Measurements from ENCODE around the gene LMF1. TPM values are rescaled to one million over a fixed set of nuclear protein-coding genes. Genes with fewer than 3 reads are reported as not detected.

The LMF1 gene
- total RNA-seq, 1 donor from 2014 or later: 26.2 TPM

DNA sequence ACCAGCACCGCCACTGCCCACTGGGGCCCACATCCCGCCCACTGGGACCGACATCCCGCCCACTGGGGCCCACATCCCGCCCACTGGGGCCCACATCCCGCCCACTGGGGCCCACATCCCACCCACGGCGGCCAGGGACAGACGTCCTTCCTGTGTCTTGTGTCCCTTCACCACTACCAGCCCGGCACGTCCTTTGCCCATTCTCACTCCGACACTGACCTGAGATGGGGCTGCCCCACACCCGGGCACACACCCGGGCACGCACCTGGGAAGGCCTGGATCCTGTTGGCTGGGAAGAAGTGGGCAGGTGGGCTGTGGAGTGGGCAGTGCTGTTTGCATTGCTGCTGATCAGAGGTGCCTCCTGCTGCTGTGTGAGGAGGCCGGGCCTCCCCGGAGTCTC is 141.9 kb downstream of the LMF1 start:
- no peaks in the 10 kb centered on the region for H3K36me3 Mint-ChIP-seq (ENCODE audit: insufficient read depth)
- H3K4me3 Mint-ChIP-seq (ENCODE audit: low read depth): no peak overlapping the region
- no peak overlapping the region for H3K27ac Mint-ChIP-seq
- H3K4me1 Mint-ChIP-seq (ENCODE audit: low read depth): no peaks in the 10 kb centered on the region
- no peaks in the 10 kb centered on the region for H3K9me3 Mint-ChIP-seq (ENCODE audit: low read depth)
- no peak for DNase-seq (ENCODE audit: low spot score, unreplicated experiment)
- TF ChIP-seq, protein P1, sequence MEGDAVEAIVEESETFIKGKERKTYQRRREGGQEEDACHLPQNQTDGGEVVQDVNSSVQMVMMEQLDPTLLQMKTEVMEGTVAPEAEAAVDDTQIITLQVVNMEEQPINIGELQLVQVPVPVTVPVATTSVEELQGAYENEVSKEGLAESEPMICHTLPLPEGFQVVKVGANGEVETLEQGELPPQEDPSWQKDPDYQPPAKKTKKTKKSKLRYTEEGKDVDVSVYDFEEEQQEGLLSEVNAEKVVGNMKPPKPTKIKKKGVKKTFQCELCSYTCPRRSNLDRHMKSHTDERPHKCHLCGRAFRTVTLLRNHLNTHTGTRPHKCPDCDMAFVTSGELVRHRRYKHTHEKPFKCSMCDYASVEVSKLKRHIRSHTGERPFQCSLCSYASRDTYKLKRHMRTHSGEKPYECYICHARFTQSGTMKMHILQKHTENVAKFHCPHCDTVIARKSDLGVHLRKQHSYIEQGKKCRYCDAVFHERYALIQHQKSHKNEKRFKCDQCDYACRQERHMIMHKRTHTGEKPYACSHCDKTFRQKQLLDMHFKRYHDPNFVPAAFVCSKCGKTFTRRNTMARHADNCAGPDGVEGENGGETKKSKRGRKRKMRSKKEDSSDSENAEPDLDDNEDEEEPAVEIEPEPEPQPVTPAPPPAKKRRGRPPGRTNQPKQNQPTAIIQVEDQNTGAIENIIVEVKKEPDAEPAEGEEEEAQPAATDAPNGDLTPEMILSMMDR (IDR thresholded peaks at IDR 0.05; ENCODE audit: unreplicated experiment): no peak
- peaks cover 6% of the 10 kb centered on the region for H3K27me3 Mint-ChIP-seq

DNA sequence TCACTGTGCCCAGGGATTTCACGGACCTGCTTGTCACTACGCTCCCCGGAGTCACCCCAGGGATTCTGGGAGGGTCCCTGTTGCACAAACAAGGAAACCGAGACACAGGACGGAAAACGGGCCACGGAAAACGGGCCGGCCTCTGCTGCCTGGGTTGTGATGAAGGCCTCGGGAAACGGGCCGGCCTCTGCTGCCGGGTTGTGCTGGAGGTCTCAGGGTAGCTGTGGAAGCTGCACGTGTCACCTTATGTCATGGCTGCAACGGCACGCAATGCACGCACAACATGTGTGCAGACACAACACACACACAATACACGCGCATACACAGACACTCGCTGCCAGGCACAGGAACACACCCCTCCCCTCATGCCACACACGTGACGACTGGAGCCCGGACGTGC is 143.3 kb downstream of the LMF1 start:
- Mint-ChIP-seq H3K27ac (no peak overlapping the region), H3K9me3 (ENCODE audit: low read depth) (no peaks in the 10 kb centered on the region), H3K4me3 (ENCODE audit: low read depth) (no peak overlapping the region), H3K4me1 (ENCODE audit: low read depth) (no peaks in the 10 kb centered on the region), H3K27me3 (peaks cover 6% of the 10 kb centered on the region), H3K36me3 (ENCODE audit: insufficient read depth) (no peaks in the 10 kb centered on the region)
- TF ChIP-seq, protein P1 (IDR thresholded peaks at IDR 0.05; ENCODE audit: unreplicated experiment): no peak
- no peak for DNase-seq (ENCODE audit: low spot score, unreplicated experiment)

DNA sequence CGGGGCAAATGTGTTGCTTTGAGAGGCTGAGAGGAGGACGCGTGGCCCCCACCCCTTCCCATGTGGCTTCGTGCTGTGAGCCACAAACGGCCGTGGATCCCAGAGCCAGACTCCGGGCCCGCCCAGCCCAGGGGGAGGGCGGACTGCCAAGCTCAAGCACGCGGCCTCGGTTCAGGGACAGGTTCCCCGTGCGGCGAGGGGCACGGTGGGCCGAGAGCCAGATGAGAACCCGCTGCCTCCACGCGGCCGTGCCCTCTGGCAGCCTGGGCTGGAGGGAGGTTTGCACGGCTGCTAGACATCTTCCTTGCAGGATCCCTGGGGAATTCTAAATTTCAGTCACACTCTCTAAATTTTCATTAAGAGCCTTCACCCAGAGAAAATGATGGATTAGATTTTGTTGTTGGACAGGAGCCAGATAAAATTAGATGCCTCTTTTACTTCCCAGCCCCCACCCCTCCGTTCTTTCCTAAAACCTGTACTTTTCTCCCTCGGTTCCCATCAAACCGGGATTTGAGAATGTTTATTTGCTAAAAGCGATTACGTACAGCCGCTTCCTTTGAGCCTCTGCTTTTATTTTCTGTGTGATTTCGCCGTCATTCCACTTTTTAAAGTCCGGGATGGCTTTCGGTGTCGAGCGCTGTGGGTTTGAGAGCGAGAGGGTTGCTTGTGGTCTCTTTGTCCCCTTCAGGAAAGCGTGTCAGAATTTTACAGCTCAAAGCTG is 145.3 kb downstream of the LMF1 start:
- Mint-ChIP-seq H3K4me1 (ENCODE audit: low read depth) (no peaks in the 10 kb centered on the region), H3K27me3 (peaks cover 13% of the 10 kb centered on the region), H3K27ac (no peak overlapping the region), H3K36me3 (ENCODE audit: insufficient read depth) (no peaks in the 10 kb centered on the region), H3K4me3 (ENCODE audit: low read depth) (no peak overlapping the region), H3K9me3 (ENCODE audit: low read depth) (no peaks in the 10 kb centered on the region)
- no peak for DNase-seq (ENCODE audit: low spot score, unreplicated experiment)
- TF ChIP-seq, protein P1 (IDR thresholded peaks at IDR 0.05; ENCODE audit: unreplicated experiment): no peak

- TF ChIP-seq, protein P1 (IDR thresholded peaks at IDR 0.05; ENCODE audit: unreplicated experiment): no peak
- Mint-ChIP-seq H3K9me3 (ENCODE audit: low read depth) (no peaks in the 10 kb centered on the region), H3K36me3 (ENCODE audit: insufficient read depth) (no peaks in the 10 kb centered on the region), H3K27me3 (peaks cover 13% of the 10 kb centered on the region), H3K27ac (no peak overlapping the region), H3K4me1 (ENCODE audit: low read depth) (no peaks in the 10 kb centered on the region), H3K4me3 (ENCODE audit: low read depth) (no peak overlapping the region)
- DNase-seq (ENCODE audit: low spot score, unreplicated experiment): no peak
Measured at GRCh38 chr16:824601-825000, 146.2 kb downstream of the LMF1 start.

DNA sequence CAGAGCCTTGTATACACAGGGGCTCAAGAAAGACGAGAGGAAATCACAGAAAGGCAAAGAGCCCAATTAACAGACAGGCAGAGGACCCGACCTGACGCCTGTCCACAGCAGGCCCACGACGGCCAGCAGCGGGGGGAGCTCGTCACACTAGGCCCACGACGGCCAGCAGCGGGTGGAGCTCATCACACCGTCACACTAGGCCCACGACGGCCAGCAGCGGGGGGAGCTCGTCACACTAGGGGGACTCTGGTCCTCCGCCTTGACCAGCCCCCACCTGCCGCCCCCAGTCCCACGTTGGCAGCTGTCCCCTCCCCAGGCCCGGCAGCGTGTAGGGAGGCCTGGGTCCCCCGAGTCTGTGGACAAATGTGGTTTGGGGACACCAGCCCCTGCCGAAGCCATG is 146.6 kb downstream of the LMF1 start:
- DNase-seq (ENCODE audit: low spot score, unreplicated experiment): no peak
- Mint-ChIP-seq H3K27me3 (peaks cover 13% of the 10 kb centered on the region), H3K36me3 (ENCODE audit: insufficient read depth) (no peaks in the 10 kb centered on the region), H3K9me3 (ENCODE audit: low read depth) (no peaks in the 10 kb centered on the region), H3K4me1 (ENCODE audit: low read depth) (no peaks in the 10 kb centered on the region), H3K4me3 (ENCODE audit: low read depth) (no peak overlapping the region), H3K27ac (no peak overlapping the region)
- TF ChIP-seq, protein P1 (IDR thresholded peaks at IDR 0.05; ENCODE audit: unreplicated experiment): no peak

Data from progenitor cell of endocrine pancreas (in vitro differentiated cells).